GM12878 (cell line): ENCODE data around the gene DKK1. TPM values are rescaled to one million over a fixed set of nuclear protein-coding genes. Genes with fewer than 3 reads are reported as not detected.

Experiments used
- ATAC-seq: fragments of 200-7000 bp; cut with Tn5 transposase; 3 replicates; pipeline ENCODE4 v1.9.1; 2020; ENCODE audit warnings: mild to moderate bottlenecking, moderate library complexity
- BruUV-seq: library from RNA; stranded (reverse); fragments of 400-500 nt; replicated peaks from 2 replicates; lab custom pipeline; 2021; lab: Mats Ljungman, UMichigan
- CTCF ChIA-PET: fragments of 300-600 bp; sonication (Branson Sonifier 250); formaldehyde crosslinking; extraction: SDS; loops from one replicate; lab custom pipeline; 2021; ENCODE audit warnings: inconsistent platforms; lab: Yijun Ruan, JAX
- POLR2A ChIA-PET: fragments of 350-600 bp; formaldehyde crosslinking; extraction: SDS; loops from one replicate; lab custom pipeline; 2021; ENCODE audit warnings: inconsistent platforms; lab: Charles Lee
- RAD21 ChIA-PET: fragments of 300-600 bp; sonication (Branson Sonifier 250); formaldehyde crosslinking; loops from one replicate; lab custom pipeline; 2023; ENCODE audit warnings: antibody characterized with exemption; ENCODE audit not compliant: unreplicated experiment; lab: Charles Lee
- SMC1A ChIA-PET: fragments of 300-600 bp; sonication (Branson Sonifier 250); formaldehyde crosslinking; loops from one replicate; lab custom pipeline; 2023; ENCODE audit not compliant: unreplicated experiment, uncharacterized antibody; lab: Charles Lee
- DNase-seq: peaks from one replicate; pipeline ENCODE4 v3.0.0-alpha.2; 2011; ENCODE audit warnings: low read depth, low spot score
- FAIRE-seq: peaks from 3 replicates; lab custom pipeline; 2011; peaks lifted over from hg19 to GRCh38; lab: Jason Lieb, UNC
- H2AFZ ChIP-seq: 2 replicates; pipeline ENCODE4 v1.6.0; 2011; ENCODE audit warnings: low read depth, low read length, control low read depth; ENCODE audit not compliant: control insufficient read depth
- H3K27ac ChIP-seq: 2 replicates; pipeline ENCODE4 v1.5.1; 2011; ENCODE audit warnings: control low read depth; ENCODE audit not compliant: control insufficient read depth, insufficient read depth
- H3K27me3 ChIP-seq, 2 experiments: replicated peaks in 1 of 2; 2 replicates each; pipeline versions ENCODE4 v1.6.0 to v1.6.1; 2011; ENCODE audit warnings: low read length in 1 of 2; ENCODE audit not compliant: control insufficient read depth in 2 of 2, insufficient read depth in 2 of 2
- H3K36me3 ChIP-seq, 2 experiments: 2 replicates each; pipeline ENCODE4 v1.5.1; 2011; ENCODE audit warnings: low read length in 1 of 2; ENCODE audit not compliant: control insufficient read depth in 2 of 2, insufficient read depth in 2 of 2
- H3K4me1 ChIP-seq: 2 replicates; pipeline ENCODE4 v1.6.1; 2011; ENCODE audit warnings: mild to moderate bottlenecking, low read length, moderate library complexity, mixed read lengths; ENCODE audit not compliant: control insufficient read depth, insufficient read depth
- H3K4me2 ChIP-seq: 2 replicates; pipeline ENCODE4 v1.6.0; 2011; ENCODE audit warnings: control low read depth; ENCODE audit not compliant: control insufficient read depth, insufficient read depth
- H3K4me3 ChIP-seq: fragments of 200-600 bp; sonication (generic); 2 replicates; pipeline ENCODE4 v1.5.1; 2016
- H3K79me2 ChIP-seq: 2 replicates; pipeline ENCODE4 v1.6.0; 2011; ENCODE audit warnings: low read length; ENCODE audit not compliant: control insufficient read depth, insufficient read depth
- H3K9ac ChIP-seq: 2 replicates; pipeline ENCODE4 v1.8.0; 2011; ENCODE audit warnings: low read length, control low read depth, mixed read lengths; ENCODE audit not compliant: control insufficient read depth, insufficient read depth
- H3K9me3 ChIP-seq: replicated peaks from 3 replicates; pipeline ENCODE4 v1.5.1; 2011; ENCODE audit warnings: mild to moderate bottlenecking, low read length; ENCODE audit not compliant: control insufficient read depth, insufficient read depth
- H4K20me1 ChIP-seq: 2 replicates; pipeline ENCODE4 v1.6.0; 2011; ENCODE audit not compliant: control insufficient read depth, insufficient read depth
- ASH2L ChIP-seq: fragments of 300-600, 200-600 bp; sonication (generic); IDR thresholded peaks from 2 replicates; pipeline ENCODE4 v1.6.1; 2017; ENCODE audit warnings: low read depth, mild to moderate bottlenecking, borderline replicate concordance
- BCL11A ChIP-seq: IDR thresholded peaks from 2 replicates; pipeline ENCODE4 v1.6.1; 2011; ENCODE audit warnings: low read depth, low read length
- BRCA1 ChIP-seq: IDR thresholded peaks from 2 replicates; pipeline ENCODE4 v1.6.1; 2011; ENCODE audit warnings: low read depth, low read length, improper control_type of control experiment
- CBX5 ChIP-seq: sonication (generic); IDR thresholded peaks from 2 replicates; pipeline ENCODE4 v1.6.1; 2016; ENCODE audit warnings: low read depth, moderate library complexity, mild to moderate bottlenecking, inconsistent platforms
- CREB1 ChIP-seq: IDR thresholded peaks from 2 replicates; pipeline ENCODE4 v1.6.1; 2012; ENCODE audit warnings: low read depth, mild to moderate bottlenecking, inconsistent platforms
- FOS ChIP-seq: IDR thresholded peaks from 3 replicates; pipeline ENCODE4 v1.6.1; 2011; ENCODE audit warnings: borderline replicate concordance; ENCODE audit not compliant: insufficient read length; ENCODE audit errors: extremely low read depth
- PML ChIP-seq: IDR thresholded peaks from 2 replicates; pipeline ENCODE4 v1.6.1; 2012; ENCODE audit warnings: low read length, inconsistent platforms
- RUNX3 ChIP-seq: IDR thresholded peaks from 2 replicates; pipeline ENCODE4 v1.6.1; 2012; ENCODE audit warnings: low read length, inconsistent platforms
- SMARCA5 ChIP-seq: fragments of 450-650 bp; IDR thresholded peaks from 2 replicates; pipeline ENCODE4 v1.6.1; 2017; ENCODE audit warnings: mild to moderate bottlenecking
- ZNF24 ChIP-seq: fragments of 450-650 bp; IDR thresholded peaks from 2 replicates; pipeline ENCODE4 v1.6.1; 2017; ENCODE audit warnings: antibody characterized with exemption, mild to moderate bottlenecking
- WGBS: methylation state at CpG from one replicate; pipeline ENCODE4 v1.1.6; 2016; ENCODE audit warnings: low lambda C conversion rate; ENCODE audit not compliant: insufficient replicate concordance, insufficient coverage; ENCODE audit errors: missing lambda C conversion rate; 5-methylcytosine and 5-hydroxymethylcytosine counted together
- in situ Hi-C: fragments of 300-500 bp; cut with MboI; formaldehyde crosslinking; loops from 9 replicates; pipeline ENCODE4 v1.14.3; 2018; ENCODE audit warnings: mixed read lengths
- intact Hi-C: fragments of 100-400 bp; cut with micrococcal nuclease; formaldehyde crosslinking; loops from one replicate; pipeline ENCODE4 v1.14.2; 2022; ENCODE audit not compliant: unreplicated experiment
- polyA plus RNA-seq, 11 experiments: library from polyadenylated mRNA; depleted of rRNA in 4 of 11; unstranded in 6 of 11; stranded (reverse) in 5 of 11; fragments of >200 nt; fragmentation: Nextera tagmentation in 4 of 11; fragmentation: Illumina TruSeq in 1 of 11; extraction: Ambion mirVana in 4 of 11; extraction: Trizol in 1 of 11; gene quantifications; 1 replicate in 1 of 11; 2 replicates in 10 of 11; pipeline versions ENCODE4 v1.2.1 to v1.2.3, GENCODE V29; 2011 to 2016; ENCODE audit warnings: inconsistent platforms in 2 of 11, missing spikeins in 2 of 11, low read depth in 1 of 11
- total RNA-seq, 4 experiments: library from RNA; depleted of rRNA in 3 of 4; stranded (reverse); fragments of >200 nt in 3 of 4; fragmentation: Illumina TruSeq in 1 of 4; extraction: Trizol in 1 of 4; gene quantifications; 2 replicates each; pipeline versions ENCODE4 v1.2.1 to v1.2.3, GENCODE V29; 2013 to 2021
- TF ChIP-seq, protein P1 (sequence below): IDR thresholded peaks from 2 replicates; pipeline ENCODE4 v1.6.1; 2011; ENCODE audit warnings: mild to moderate bottlenecking, low read depth, low read length, moderate library complexity; ENCODE audit not compliant: insufficient replicate concordance
- TF ChIP-seq, protein P2 (sequence below): fragments of 450-650 bp; IDR thresholded peaks from 2 replicates; pipeline ENCODE4 v1.6.1; 2018; ENCODE audit warnings: borderline replicate concordance, mild to moderate bottlenecking; ENCODE audit not compliant: partially characterized antibody
- TF ChIP-seq, protein P3 (sequence below): fragments of 450-650 bp; IDR thresholded peaks from 2 replicates; pipeline ENCODE4 v1.6.1; 2016; ENCODE audit warnings: mild to moderate bottlenecking, moderate library complexity, borderline replicate concordance
- TF ChIP-seq, protein P4 (sequence below): fragments of 450-650 bp; IDR thresholded peaks from 2 replicates; pipeline ENCODE4 v1.6.1; 2016; ENCODE audit warnings: mild to moderate bottlenecking

DKK1 gene
- total and polyA plus RNA-seq, 10 of the 15 experiments (the other 5 are each of a cell fraction or from before 2014, with no cell fraction given): 0.12 to 0.77 (median 0.33) TPM; not detected in 7

DNA sequence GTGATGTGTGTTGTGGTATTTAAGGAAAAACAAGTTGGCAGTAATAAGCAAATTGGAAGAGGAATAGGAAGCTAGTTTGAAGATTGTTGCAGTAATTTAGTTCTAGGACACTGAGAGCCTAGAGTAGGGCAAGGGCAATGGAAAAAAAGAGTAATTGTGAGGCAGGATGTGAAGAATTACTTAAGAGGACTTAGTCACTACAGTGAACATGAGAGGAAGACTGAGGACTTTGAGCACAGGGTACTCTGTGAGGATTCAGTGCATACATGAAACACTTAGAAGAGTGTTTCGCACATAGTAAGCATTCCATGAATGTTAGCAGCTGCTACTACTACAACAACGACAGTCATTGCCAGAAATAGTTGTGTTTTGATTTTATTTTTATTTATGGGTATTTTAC is 30.9 kb upstream of the DKK1 start (continued):
- no peak for TF ChIP-seq BRCA1

DNA sequence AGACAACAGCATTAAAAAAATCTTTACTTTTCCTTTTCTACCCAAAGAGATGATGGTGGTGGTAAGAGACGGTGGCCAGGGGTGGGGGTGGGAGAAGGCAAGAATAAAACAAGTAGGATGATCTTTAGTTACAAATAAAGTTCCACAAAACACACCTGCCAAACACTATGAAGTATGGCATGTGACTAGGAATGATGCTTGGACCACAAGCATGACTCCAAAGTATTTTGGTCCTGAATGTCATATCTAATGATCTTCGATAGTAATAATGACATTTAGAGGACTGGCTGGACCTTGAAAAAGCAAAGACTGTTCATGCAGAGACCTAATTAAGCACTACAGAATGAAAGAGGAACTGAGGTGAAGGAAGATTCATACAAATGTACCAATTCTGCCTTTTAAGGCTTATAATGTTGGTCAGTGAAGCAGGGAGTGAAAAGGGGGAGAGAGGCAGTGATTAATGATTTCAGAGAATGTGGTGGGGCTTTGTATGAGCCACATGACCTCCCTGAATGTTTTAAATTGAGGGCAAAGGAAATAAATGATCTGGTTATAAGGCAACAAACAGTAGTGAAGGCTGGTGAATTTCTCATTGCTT is 29.6 kb upstream of the DKK1 start:
- Histone ChIP-seq H3K36me3 (no peaks in the 10 kb centered on the region), H3K9me3 (no peaks in the 10 kb centered on the region), H4K20me1 (no peaks in the 10 kb centered on the region), H2AFZ (no peak overlapping the region), H3K4me1 (no peaks in the 10 kb centered on the region), H3K4me2 (no peak overlapping the region), H3K27me3 (no peaks in the 10 kb centered on the region), H3K9ac (no peak overlapping the region), H3K4me3 (no peak overlapping the region), H3K27ac (no peak overlapping the region), H3K79me2 (no peaks in the 10 kb centered on the region)
- in situ Hi-C loops (no loop called here), intact Hi-C loops (no loop called here)
- BruUV-seq: no TSS peak
- SMC1A ChIA-PET: no interaction called here
- FAIRE-seq: no peak
- CTCF ChIA-PET: interaction anchor here (1.8 kb wide), 1 partner anchor 22 kb away, joined by 4 read pairs; no protein-coding TSS in a partner anchor
- peak; percentile 73 for ATAC-seq
- RAD21 ChIA-PET: no interaction called here
- 2% methylated on average over 2 of the region's 2 CpGs for WGBS
- POLR2A ChIA-PET: no interaction called here
- peak; percentile 4 for DNase-seq
- TF ChIP-seq SMARCA5 (no peak), ZNF24 (peak; percentile 49; the same call in 1 of the 2 replicates), ASH2L (no peak), CBX5 (no peak), BCL11A (peak; percentile 47; the same call in 1 of the 2 replicates), RUNX3 (no peak), FOS (no peak), CREB1 (no peak), PML (no peak)
- TF ChIP-seq, protein P1, sequence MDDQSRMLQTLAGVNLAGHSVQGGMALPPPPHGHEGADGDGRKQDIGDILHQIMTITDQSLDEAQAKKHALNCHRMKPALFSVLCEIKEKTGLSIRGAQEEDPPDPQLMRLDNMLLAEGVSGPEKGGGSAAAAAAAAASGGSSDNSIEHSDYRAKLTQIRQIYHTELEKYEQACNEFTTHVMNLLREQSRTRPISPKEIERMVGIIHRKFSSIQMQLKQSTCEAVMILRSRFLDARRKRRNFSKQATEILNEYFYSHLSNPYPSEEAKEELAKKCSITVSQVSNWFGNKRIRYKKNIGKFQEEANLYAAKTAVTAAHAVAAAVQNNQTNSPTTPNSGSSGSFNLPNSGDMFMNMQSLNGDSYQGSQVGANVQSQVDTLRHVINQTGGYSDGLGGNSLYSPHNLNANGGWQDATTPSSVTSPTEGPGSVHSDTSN: peak; percentile 69
- TF ChIP-seq, protein P2, sequence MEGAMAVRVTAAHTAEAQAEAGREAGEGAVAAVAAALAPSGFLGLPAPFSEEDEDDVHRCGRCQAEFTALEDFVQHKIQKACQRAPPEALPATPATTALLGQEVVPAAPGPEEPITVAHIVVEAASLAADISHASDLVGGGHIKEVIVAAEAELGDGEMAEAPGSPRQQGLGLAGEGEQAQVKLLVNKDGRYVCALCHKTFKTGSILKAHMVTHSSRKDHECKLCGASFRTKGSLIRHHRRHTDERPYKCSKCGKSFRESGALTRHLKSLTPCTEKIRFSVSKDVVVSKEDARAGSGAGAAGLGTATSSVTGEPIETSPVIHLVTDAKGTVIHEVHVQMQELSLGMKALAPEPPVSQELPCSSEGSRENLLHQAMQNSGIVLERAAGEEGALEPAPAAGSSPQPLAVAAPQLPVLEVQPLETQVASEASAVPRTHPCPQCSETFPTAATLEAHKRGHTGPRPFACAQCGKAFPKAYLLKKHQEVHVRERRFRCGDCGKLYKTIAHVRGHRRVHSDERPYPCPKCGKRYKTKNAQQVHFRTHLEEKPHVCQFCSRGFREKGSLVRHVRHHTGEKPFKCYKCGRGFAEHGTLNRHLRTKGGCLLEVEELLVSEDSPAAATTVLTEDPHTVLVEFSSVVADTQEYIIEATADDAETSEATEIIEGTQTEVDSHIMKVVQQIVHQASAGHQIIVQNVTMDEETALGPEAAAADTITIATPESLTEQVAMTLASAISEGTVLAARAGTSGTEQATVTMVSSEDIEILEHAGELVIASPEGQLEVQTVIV: no peak
- TF ChIP-seq, protein P3, sequence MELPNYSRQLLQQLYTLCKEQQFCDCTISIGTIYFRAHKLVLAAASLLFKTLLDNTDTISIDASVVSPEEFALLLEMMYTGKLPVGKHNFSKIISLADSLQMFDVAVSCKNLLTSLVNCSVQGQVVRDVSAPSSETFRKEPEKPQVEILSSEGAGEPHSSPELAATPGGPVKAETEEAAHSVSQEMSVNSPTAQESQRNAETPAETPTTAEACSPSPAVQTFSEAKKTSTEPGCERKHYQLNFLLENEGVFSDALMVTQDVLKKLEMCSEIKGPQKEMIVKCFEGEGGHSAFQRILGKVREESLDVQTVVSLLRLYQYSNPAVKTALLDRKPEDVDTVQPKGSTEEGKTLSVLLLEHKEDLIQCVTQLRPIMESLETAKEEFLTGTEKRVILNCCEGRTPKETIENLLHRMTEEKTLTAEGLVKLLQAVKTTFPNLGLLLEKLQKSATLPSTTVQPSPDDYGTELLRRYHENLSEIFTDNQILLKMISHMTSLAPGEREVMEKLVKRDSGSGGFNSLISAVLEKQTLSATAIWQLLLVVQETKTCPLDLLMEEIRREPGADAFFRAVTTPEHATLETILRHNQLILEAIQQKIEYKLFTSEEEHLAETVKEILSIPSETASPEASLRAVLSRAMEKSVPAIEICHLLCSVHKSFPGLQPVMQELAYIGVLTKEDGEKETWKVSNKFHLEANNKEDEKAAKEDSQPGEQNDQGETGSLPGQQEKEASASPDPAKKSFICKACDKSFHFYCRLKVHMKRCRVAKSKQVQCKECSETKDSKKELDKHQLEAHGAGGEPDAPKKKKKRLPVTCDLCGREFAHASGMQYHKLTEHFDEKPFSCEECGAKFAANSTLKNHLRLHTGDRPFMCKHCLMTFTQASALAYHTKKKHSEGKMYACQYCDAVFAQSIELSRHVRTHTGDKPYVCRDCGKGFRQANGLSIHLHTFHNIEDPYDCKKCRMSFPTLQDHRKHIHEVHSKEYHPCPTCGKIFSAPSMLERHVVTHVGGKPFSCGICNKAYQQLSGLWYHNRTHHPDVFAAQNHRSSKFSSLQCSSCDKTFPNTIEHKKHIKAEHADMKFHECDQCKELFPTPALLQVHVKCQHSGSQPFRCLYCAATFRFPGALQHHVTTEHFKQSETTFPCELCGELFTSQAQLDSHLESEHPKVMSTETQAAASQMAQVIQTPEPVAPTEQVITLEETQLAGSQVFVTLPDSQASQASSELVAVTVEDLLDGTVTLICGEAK: no peak
- TF ChIP-seq, protein P4, sequence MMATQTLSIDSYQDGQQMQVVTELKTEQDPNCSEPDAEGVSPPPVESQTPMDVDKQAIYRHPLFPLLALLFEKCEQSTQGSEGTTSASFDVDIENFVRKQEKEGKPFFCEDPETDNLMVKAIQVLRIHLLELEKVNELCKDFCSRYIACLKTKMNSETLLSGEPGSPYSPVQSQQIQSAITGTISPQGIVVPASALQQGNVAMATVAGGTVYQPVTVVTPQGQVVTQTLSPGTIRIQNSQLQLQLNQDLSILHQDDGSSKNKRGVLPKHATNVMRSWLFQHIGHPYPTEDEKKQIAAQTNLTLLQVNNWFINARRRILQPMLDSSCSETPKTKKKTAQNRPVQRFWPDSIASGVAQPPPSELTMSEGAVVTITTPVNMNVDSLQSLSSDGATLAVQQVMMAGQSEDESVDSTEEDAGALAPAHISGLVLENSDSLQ: peak; percentile 89
